SK-N-SH treated with all-trans-retinoic acid at 6 μM for 48 hours (cell line): ENCODE results near the gene DAB1.

Experiments
- ATAC-seq: fragments of 200-7000 bp; cut with Tn5 transposase; 3 replicates; pipeline ENCODE4 v1.9.1; 2020; ENCODE audit warnings: mild to moderate bottlenecking, moderate library complexity
- ARNTL ChIP-seq: fragments of 450-650 bp; formaldehyde crosslinking; IDR thresholded peaks from 2 replicates; pipeline ENCODE4 v1.5.0; 2020; ENCODE audit warnings: low read depth, mild to moderate bottlenecking, moderate library complexity, borderline replicate concordance
- BACH2 ChIP-seq: fragments of 250-450 bp; sonication (Bioruptor Pico); IDR thresholded peaks from 2 replicates; pipeline ENCODE4 v1.9.0; 2021; ENCODE audit warnings: mild to moderate bottlenecking, borderline replicate concordance
- CREB5 ChIP-seq: fragments of 250-450 bp; sonication (Bioruptor Pico); IDR thresholded peaks from 2 replicates; pipeline ENCODE4 v1.5.1; 2020; ENCODE audit warnings: low read depth, mild to moderate bottlenecking, moderate library complexity
- CSDC2 ChIP-seq: fragments of 250-450 bp; sonication (Bioruptor Pico); IDR thresholded peaks from 2 replicates; pipeline ENCODE4 v1.5.0; 2020; ENCODE audit warnings: mild to moderate bottlenecking, moderate library complexity
- ESRRG ChIP-seq: fragments of 250-450 bp; sonication (Bioruptor Pico); IDR thresholded peaks from 2 replicates; pipeline ENCODE4 v1.6.1; 2021; ENCODE audit warnings: mild to moderate bottlenecking
- GLIS3 ChIP-seq: fragments of 250-450 bp; sonication (Bioruptor Pico); IDR thresholded peaks from 2 replicates; pipeline ENCODE4 v1.5.0; 2020; ENCODE audit warnings: mild to moderate bottlenecking, moderate library complexity
- OSR1 ChIP-seq: fragments of 250-450 bp; sonication (Bioruptor Pico); IDR thresholded peaks from 2 replicates; pipeline ENCODE4 v1.8.0; 2022; ENCODE audit warnings: moderate library complexity, mild to moderate bottlenecking, inconsistent platforms
- PPARA ChIP-seq: fragments of 250-450 bp; sonication (Bioruptor Pico); IDR thresholded peaks from 2 replicates; pipeline ENCODE4 v1.5.0; 2020; ENCODE audit warnings: mild to moderate bottlenecking, borderline replicate concordance
- RARB ChIP-seq: fragments of 250-450 bp; sonication (Bioruptor Pico); IDR thresholded peaks from 2 replicates; pipeline ENCODE4 v1.8.0; 2021; ENCODE audit warnings: mild to moderate bottlenecking, moderate library complexity
- SNAI2 ChIP-seq: fragments of 250-450 bp; sonication (Bioruptor Pico); IDR thresholded peaks from 2 replicates; pipeline ENCODE4 v1.5.0; 2020; ENCODE audit warnings: mild to moderate bottlenecking, moderate library complexity
- TOX ChIP-seq: fragments of 250-450 bp; sonication (Bioruptor Pico); IDR thresholded peaks from 2 replicates; pipeline ENCODE4 v1.8.0; 2021; ENCODE audit warnings: mild to moderate bottlenecking, moderate library complexity, borderline replicate concordance
- TSHZ2 ChIP-seq: fragments of 250-450 bp; sonication (Bioruptor Pico); IDR thresholded peaks from 2 replicates; pipeline ENCODE4 v1.5.0; 2020; ENCODE audit warnings: mild to moderate bottlenecking, moderate library complexity
- ZFP3 ChIP-seq: fragments of 250-450 bp; sonication (Bioruptor Pico); IDR thresholded peaks from 2 replicates; pipeline ENCODE4 v1.5.0; 2020; ENCODE audit warnings: mild to moderate bottlenecking, moderate library complexity
- ZFP30 ChIP-seq: fragments of 450-650 bp; formaldehyde crosslinking; IDR thresholded peaks from 2 replicates; pipeline ENCODE4 v1.5.0; 2022; ENCODE audit warnings: mild to moderate bottlenecking, moderate library complexity
- ZNF565 ChIP-seq: fragments of 450-650 bp; formaldehyde crosslinking; conservative IDR thresholded peaks from 2 replicates; pipeline ENCODE4 v1.5.0; 2020; ENCODE audit warnings: low read depth, mild to moderate bottlenecking, moderate library complexity
- ZNF70 ChIP-seq: fragments of 450-650 bp; formaldehyde crosslinking; IDR thresholded peaks from 2 replicates; pipeline ENCODE4 v1.5.0; 2020; ENCODE audit warnings: mild to moderate bottlenecking, moderate library complexity
- ZNF8 ChIP-seq: fragments of 450-650 bp; formaldehyde crosslinking; IDR thresholded peaks from 2 replicates; pipeline ENCODE4 v1.5.0; 2020; ENCODE audit warnings: mild to moderate bottlenecking, moderate library complexity
- TF ChIP-seq, protein P1 (sequence below): fragments of 250-450 bp; sonication (Bioruptor Pico); IDR thresholded peaks from 2 replicates; pipeline ENCODE4 v1.5.1; 2021; ENCODE audit warnings: mild to moderate bottlenecking, moderate library complexity
- TF ChIP-seq, protein P2 (sequence below): fragments of 250-450 bp; sonication (Bioruptor Pico); IDR thresholded peaks from 2 replicates; pipeline ENCODE4 v1.8.0; 2021; ENCODE audit warnings: low read depth, mild to moderate bottlenecking, moderate library complexity, borderline replicate concordance

Gene DAB1

DNA sequence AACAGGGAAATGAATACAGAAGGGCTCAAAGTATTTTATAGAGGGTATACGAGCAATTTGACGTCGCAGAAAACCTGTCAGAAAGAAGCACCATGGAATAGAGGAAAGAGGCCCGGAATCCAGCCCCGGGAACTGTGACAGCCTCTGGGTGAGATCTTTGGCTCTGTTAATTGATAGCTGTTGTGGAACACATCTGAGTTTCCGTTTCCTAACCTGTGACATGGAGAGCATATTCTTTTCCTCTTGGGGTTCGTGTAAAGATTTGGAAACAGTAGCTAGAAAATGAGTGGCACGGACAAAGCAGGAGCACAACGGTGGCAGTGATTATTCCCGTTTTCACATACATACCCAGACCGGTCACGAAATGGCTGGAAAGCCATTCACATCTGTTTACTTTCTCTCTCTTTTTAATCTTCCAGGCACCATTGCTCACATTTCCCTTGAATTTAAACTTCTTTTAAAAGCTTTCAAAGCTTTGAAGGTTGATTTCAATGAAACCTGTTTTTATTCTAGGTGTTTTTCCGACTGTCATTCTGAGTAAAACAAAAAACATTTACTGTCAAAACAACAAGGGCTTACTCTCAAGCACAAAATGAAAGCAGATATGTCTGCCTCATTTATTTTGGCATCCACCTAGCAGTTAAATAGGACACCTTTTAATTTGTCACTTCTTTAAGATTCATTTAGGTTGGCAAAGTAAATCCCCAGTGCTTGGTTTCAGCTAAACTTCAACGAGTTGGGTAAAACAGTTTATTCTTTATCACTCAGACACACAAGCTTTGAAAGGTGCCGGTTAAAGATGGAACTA is 431.3 kb downstream of the DAB1 start:
- no peak for TF ChIP-seq OSR1 (CRISPR knock-in tag)
- TF ChIP-seq CREB5 (CRISPR knock-in tag) = no peak
- no peak for TF ChIP-seq CSDC2
- TF ChIP-seq RARB = no peak
- no peak for TF ChIP-seq ESRRG
- no peak for TF ChIP-seq ZFP3 (CRISPR knock-in tag)
- TF ChIP-seq, protein P1, sequence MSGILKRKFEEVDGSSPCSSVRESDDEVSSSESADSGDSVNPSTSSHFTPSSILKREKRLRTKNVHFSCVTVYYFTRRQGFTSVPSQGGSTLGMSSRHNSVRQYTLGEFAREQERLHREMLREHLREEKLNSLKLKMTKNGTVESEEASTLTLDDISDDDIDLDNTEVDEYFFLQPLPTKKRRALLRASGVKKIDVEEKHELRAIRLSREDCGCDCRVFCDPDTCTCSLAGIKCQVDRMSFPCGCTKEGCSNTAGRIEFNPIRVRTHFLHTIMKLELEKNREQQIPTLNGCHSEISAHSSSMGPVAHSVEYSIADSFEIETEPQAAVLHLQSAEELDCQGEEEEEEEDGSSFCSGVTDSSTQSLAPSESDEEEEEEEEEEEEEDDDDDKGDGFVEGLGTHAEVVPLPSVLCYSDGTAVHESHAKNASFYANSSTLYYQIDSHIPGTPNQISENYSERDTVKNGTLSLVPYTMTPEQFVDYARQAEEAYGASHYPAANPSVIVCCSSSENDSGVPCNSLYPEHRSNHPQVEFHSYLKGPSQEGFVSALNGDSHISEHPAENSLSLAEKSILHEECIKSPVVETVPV (CRISPR knock-in tag) = no peak
- TF ChIP-seq GLIS3 (CRISPR knock-in tag) = no peak
- TF ChIP-seq ARNTL = no peak
- TF ChIP-seq ZNF70 (CRISPR knock-in tag) = no peak
- no peak for TF ChIP-seq TOX (CRISPR knock-in tag)
- no peak for TF ChIP-seq ZNF8 (CRISPR knock-in tag)
- no peak for TF ChIP-seq TSHZ2 (CRISPR knock-in tag)
- TF ChIP-seq PPARA (CRISPR knock-in tag) = no peak
- no peak for TF ChIP-seq ZNF565
- no peak for TF ChIP-seq ZFP30
- TF ChIP-seq, all 23 proteins: peak for 0
- no peak for ATAC-seq

- no peak for ATAC-seq
- no peak for TF ChIP-seq BACH2 (CRISPR knock-in tag)
- TF ChIP-seq ZNF565 = no peak
- TF ChIP-seq RARB = no peak
- no peak for TF ChIP-seq TSHZ2 (CRISPR knock-in tag)
- TF ChIP-seq, protein P2, sequence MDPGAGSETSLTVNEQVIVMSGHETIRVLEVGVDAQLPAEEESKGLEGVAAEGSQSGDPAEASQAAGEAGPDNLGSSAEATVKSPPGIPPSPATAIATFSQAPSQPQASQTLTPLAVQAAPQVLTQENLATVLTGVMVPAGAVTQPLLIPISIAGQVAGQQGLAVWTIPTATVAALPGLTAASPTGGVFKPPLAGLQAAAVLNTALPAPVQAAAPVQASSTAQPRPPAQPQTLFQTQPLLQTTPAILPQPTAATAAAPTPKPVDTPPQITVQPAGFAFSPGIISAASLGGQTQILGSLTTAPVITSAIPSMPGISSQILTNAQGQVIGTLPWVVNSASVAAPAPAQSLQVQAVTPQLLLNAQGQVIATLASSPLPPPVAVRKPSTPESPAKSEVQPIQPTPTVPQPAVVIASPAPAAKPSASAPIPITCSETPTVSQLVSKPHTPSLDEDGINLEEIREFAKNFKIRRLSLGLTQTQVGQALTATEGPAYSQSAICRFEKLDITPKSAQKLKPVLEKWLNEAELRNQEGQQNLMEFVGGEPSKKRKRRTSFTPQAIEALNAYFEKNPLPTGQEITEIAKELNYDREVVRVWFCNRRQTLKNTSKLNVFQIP (CRISPR knock-in tag) = no peak
- TF ChIP-seq SNAI2 (CRISPR knock-in tag) = no peak
- no peak for TF ChIP-seq ESRRG
- no peak for TF ChIP-seq ZNF8 (CRISPR knock-in tag)
- no peak for TF ChIP-seq ZNF70 (CRISPR knock-in tag)
- TF ChIP-seq CREB5 (CRISPR knock-in tag) = no peak
- TF ChIP-seq OSR1 (CRISPR knock-in tag) = no peak
- no peak for TF ChIP-seq ZFP30
Measured at GRCh38 chr1:56991576-56991975, 432.3 kb downstream of the DAB1 start.
